LNCAP (cell line): ENCODE data around the gene ATP4B.

Experiments
- TF ChIP-seq, protein P1 (sequence below): fragments of 450-650 bp; IDR thresholded peaks from 2 replicates; pipeline ENCODE4 v1.5.1; 2017; ENCODE audit warnings: mild to moderate bottlenecking

Gene ATP4B

DNA sequence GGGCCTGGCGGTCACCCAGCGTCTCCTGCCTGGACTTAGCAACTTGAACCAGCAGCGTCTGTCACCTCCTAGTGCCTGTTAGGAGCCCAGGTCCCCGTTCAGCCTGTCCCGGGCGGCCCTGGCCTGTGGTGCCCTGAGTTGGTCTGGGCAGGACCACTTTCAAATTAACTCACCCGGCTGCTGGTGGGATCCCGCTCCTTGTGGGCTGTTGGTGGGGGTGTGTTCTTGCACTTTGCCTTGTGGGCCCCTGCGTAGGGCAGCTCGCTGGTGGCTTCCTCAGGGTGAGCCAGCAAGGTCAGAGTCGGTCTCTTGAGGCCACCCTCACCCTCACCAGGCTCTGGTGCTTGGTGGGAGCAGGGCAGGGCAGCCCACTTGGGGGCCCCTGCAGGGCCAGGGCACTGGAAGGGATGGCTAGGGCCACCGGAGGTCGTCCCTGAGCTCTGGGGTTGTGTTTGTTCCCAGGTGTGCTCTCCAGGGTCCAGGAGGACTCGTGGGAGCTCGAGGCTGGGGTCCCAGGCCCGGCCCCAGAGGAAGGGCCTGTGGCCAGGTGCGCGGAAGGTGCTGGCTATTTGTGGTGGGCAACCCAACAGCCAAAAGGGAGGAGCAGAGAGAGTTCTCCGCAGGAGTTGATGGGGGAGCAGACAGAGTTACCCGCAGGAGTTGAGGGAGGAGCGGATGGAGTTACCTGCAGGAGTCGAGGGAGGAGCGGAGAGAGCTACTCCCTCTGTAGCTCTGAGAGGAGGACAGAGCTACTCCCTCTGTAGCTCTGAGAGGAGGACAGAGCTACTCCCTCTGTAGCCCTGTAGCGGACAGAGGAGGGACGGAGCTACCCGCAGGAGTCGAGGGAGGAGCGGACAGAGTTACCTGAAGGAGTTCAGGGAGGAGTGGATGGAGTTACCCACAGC is 56.6 kb downstream of the ATP4B start:
- TF ChIP-seq, protein P1, sequence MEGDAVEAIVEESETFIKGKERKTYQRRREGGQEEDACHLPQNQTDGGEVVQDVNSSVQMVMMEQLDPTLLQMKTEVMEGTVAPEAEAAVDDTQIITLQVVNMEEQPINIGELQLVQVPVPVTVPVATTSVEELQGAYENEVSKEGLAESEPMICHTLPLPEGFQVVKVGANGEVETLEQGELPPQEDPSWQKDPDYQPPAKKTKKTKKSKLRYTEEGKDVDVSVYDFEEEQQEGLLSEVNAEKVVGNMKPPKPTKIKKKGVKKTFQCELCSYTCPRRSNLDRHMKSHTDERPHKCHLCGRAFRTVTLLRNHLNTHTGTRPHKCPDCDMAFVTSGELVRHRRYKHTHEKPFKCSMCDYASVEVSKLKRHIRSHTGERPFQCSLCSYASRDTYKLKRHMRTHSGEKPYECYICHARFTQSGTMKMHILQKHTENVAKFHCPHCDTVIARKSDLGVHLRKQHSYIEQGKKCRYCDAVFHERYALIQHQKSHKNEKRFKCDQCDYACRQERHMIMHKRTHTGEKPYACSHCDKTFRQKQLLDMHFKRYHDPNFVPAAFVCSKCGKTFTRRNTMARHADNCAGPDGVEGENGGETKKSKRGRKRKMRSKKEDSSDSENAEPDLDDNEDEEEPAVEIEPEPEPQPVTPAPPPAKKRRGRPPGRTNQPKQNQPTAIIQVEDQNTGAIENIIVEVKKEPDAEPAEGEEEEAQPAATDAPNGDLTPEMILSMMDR = no peak

DNA sequence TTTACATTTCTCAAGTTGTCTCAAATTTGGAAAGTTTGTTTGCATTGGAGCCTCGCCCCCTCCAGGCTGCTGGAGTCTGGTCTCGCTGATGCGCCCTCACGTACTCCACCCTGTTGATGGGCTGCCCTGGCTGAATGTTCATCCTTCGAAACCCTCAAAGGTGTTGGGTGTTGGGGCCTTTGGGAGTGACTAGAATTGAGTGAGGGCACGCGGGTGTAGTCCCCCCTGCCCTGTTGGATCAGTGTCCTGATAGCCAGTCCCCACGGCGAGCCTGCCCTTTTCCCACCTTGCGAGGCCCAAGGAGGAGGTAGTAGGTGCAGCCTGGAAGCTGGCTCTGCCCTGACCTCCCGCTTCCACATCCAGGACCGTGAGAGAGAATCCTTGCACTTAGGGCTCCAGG is 58.6 kb downstream of the ATP4B start:
- TF ChIP-seq, protein P1 = no peak
